K562 (cell line): ENCODE results near the gene ZNF441. TPM values are rescaled to one million over a fixed set of nuclear protein-coding genes. Genes with fewer than 3 reads are reported as not detected.

Experiments used
- ARID2 ChIP-seq: fragments of 450-650 bp; IDR thresholded peaks from 2 replicates; pipeline ENCODE4 v1.6.1; 2017; ENCODE audit warnings: antibody characterized with exemption, mild to moderate bottlenecking
- BRF2 ChIP-seq: IDR thresholded peaks from 3 replicates; pipeline ENCODE4 v1.6.1; 2011; ENCODE audit warnings: borderline replicate concordance, mild to moderate bottlenecking; ENCODE audit not compliant: insufficient read length, insufficient read depth
- CTCFL ChIP-seq: IDR thresholded peaks from 2 replicates; pipeline ENCODE4 v1.6.1; 2011; ENCODE audit warnings: borderline replicate concordance, low read depth, mild to moderate bottlenecking, moderate library complexity, low read length; ENCODE audit not compliant: insufficient read depth, poor library complexity, severe bottlenecking
- DNMT1 ChIP-seq: fragments of 450-650 bp; IDR thresholded peaks from 2 replicates; pipeline ENCODE4 v1.6.1; 2016; ENCODE audit warnings: antibody characterized with exemption, mild to moderate bottlenecking
- ELF1 ChIP-seq: fragments of 200-800 bp; sonication (Bioruptor generic); IDR thresholded peaks from 2 replicates; pipeline ENCODE4 v1.6.1; 2016; ENCODE audit warnings: missing genetic modification characterization, missing compliant biosample characterization
- FOXA3 ChIP-seq, 2 experiments: fragments of 450-650 bp in 1 of 2; sonication (generic) in 1 of 2; formaldehyde crosslinking; IDR thresholded peaks in 1 of 2; conservative IDR thresholded peaks in 1 of 2; 2 replicates each; pipeline versions ENCODE4 v1.4.0 to v1.8.0; 2020 to 2022; ENCODE audit warnings: mild to moderate bottlenecking in 2 of 2, missing genetic modification reagents in 1 of 2
- FOXM1 ChIP-seq, 2 experiments: fragments of 450-650 bp in 1 of 2; sonication (generic) in 1 of 2; formaldehyde crosslinking in 1 of 2; IDR thresholded peaks; 2 replicates each; pipeline versions ENCODE4 v1.6.1 to v1.9.0; 2017 to 2022; ENCODE audit warnings: low read depth in 2 of 2, mild to moderate bottlenecking in 2 of 2, missing genetic modification reagents in 1 of 2, moderate library complexity in 1 of 2
- MAFG ChIP-seq: fragments of 450-650 bp; conservative IDR thresholded peaks from 2 replicates; pipeline ENCODE4 v1.6.1; 2016; ENCODE audit warnings: missing genetic modification characterization, missing compliant biosample characterization
- MCM3 ChIP-seq: fragments of 450-650 bp; IDR thresholded peaks from 2 replicates; pipeline ENCODE4 v1.6.1; 2016
- NFXL1 ChIP-seq: fragments of 450-650 bp; formaldehyde crosslinking; IDR thresholded peaks from 2 replicates; pipeline ENCODE4 v1.4.0; 2021; ENCODE audit warnings: mild to moderate bottlenecking
- PATZ1 ChIP-seq: fragments of 250-450 bp; sonication (Bioruptor Pico); IDR thresholded peaks from 2 replicates; pipeline ENCODE4 v1.5.0; 2020; ENCODE audit warnings: mild to moderate bottlenecking, borderline replicate concordance
- POLR2AphosphoS5 ChIP-seq: IDR thresholded peaks from 2 replicates; pipeline ENCODE4 v1.6.1; 2011; ENCODE audit warnings: mild to moderate bottlenecking, low read depth, low read length, moderate library complexity; ENCODE audit not compliant: control insufficient read depth, insufficient read depth
- SAP30 ChIP-seq: fragments of 200-600 bp; sonication (generic); IDR thresholded peaks from 2 replicates; pipeline ENCODE4 v1.6.1; 2012; ENCODE audit warnings: borderline replicate concordance, low read depth, mild to moderate bottlenecking, moderate library complexity, low read length, control low read depth, inconsistent platforms; ENCODE audit not compliant: insufficient read depth, poor library complexity, severe bottlenecking
- SNAPC5 ChIP-seq: fragments of 250-450 bp; sonication (Bioruptor Pico); IDR thresholded peaks from 2 replicates; pipeline ENCODE4 v1.8.0; 2021; ENCODE audit warnings: moderate library complexity, mild to moderate bottlenecking, inconsistent platforms
- SNIP1 ChIP-seq: fragments of 450-650 bp; IDR thresholded peaks from 2 replicates; pipeline ENCODE4 v1.7.1; 2017; ENCODE audit warnings: low read depth, mild to moderate bottlenecking
- SRSF7 ChIP-seq: fragments of 200-400 bp; formaldehyde crosslinking; optimal IDR thresholded peaks from 2 replicates; pipeline ENCODE3; 2017; ENCODE audit warnings: mild to moderate bottlenecking, low read depth, low read length
- USF1 ChIP-seq: sonication (generic); formaldehyde crosslinking; IDR thresholded peaks from 2 replicates; pipeline ENCODE4 v1.9.0; 2022; ENCODE audit warnings: mild to moderate bottlenecking, missing genetic modification reagents
- YY1 ChIP-seq, 3 experiments: IDR thresholded peaks; 2 replicates each; pipeline ENCODE4 v1.6.1; 2011; ENCODE audit warnings: low read length in 2 of 3, mild to moderate bottlenecking in 2 of 3, moderate library complexity in 2 of 3, borderline replicate concordance in 1 of 3, control low read depth in 1 of 3, low read depth in 1 of 3; ENCODE audit not compliant: insufficient read depth in 3 of 3, insufficient replicate concordance in 2 of 3, control insufficient read depth in 1 of 3, insufficient read length in 1 of 3; ENCODE audit errors: extremely low read depth in 1 of 3
- ZNF408 ChIP-seq: fragments of 250-450 bp; sonication (Bioruptor Pico); IDR thresholded peaks from 2 replicates; pipeline ENCODE4 v1.4.0; 2020; ENCODE audit warnings: low read depth, mild to moderate bottlenecking, moderate library complexity
- ZNF551 ChIP-seq: fragments of 250-450 bp; sonication (Bioruptor Pico); IDR thresholded peaks from 2 replicates; pipeline ENCODE4 v1.5.0; 2021; ENCODE audit warnings: mild to moderate bottlenecking, moderate library complexity
- polyA plus RNA-seq, 8 experiments: library from polyadenylated mRNA; depleted of rRNA in 4 of 8; stranded (reverse) in 5 of 8; unstranded in 3 of 8; fragments of >200 nt; fragmentation: Nextera tagmentation in 2 of 8; fragmentation: Illumina TruSeq in 1 of 8; extraction: Ambion mirVana in 2 of 8; extraction: Trizol in 1 of 8; gene quantifications; 2 replicates each; pipeline versions ENCODE4 v1.2.1 to v1.2.3, GENCODE V29; 2011 to 2014; ENCODE audit warnings: inconsistent platforms in 1 of 8, missing spikeins in 1 of 8
- total RNA-seq, 7 experiments: library from RNA; depleted of rRNA in 6 of 7; stranded (reverse); fragments of >200 nt in 6 of 7; fragmentation: Illumina TruSeq in 2 of 7; extraction: Trizol in 2 of 7; gene quantifications; 2 replicates each; pipeline versions ENCODE4 v1.2.1 to v1.2.3, GENCODE V29; 2011 to 2021; ENCODE audit warnings: low replicate concordance in 1 of 7

ZNF441 gene
- total and polyA plus RNA-seq, 9 of the 15 experiments (the other 6 are each of a cell fraction or from before 2014, with no cell fraction given): 1.9 to 14.0 (median 7.8) TPM

GRCh38 chr19:11814029-11814699, 47.4 kb downstream of the ZNF441 start, which contains the start of gene ZNF440 (continued):
- TF ChIP-seq USF1 (CRISPR knock-in tag) (no peak), ZNF408 (CRISPR knock-in tag) (no peak), SAP30 (peak; percentile 64), SNIP1 (no peak), ELF1 (tag) (no peak), FOXA3 (CRISPR knock-in tag; conservative IDR thresholded peaks at IDR 0.05 in 1 of 2, IDR thresholded peaks at IDR 0.05 in 1 of 2) (no peak), PATZ1 (no peak), BRF2 (no peak), YY1 (IDR thresholded peaks at IDR 0.05; ENCODE audit: borderline replicate concordance in 1 of 3, control insufficient read depth in 1 of 3, extremely low read depth in 1 of 3, insufficient read depth in 3 of 3, insufficient read length in 1 of 3, insufficient replicate concordance in 2 of 3, low read depth in 1 of 3, low read length in 2 of 3) (peak in 2 of 3 experiments; percentile 42 to 68), CTCFL (no peak), FOXM1 (IDR thresholded peaks at IDR 0.05; ENCODE audit: low read depth) (no peak), FOXM1 (CRISPR knock-in tag; IDR thresholded peaks at IDR 0.05; ENCODE audit: low read depth) (no peak), NFXL1 (CRISPR knock-in tag) (no peak), ARID2 (no peak), POLR2AphosphoS5 (peak; percentile 94), SNAPC5 (CRISPR knock-in tag) (no peak), DNMT1 (no peak), SRSF7 (no peak), MCM3 (no peak), MAFG (tag) (no peak), ZNF551 (CRISPR knock-in tag) (no peak)
